HepG2 (cell line): ENCODE measurements around the gene APIP. TPM values are rescaled to one million over a fixed set of nuclear protein-coding genes. Genes with fewer than 3 reads are reported as not detected.
A peak's percentile ranks its signal among the peaks of the same experiment; 100 is the strongest.

Experiments
- ATM ChIP-seq: fragments of 450-650 bp; IDR thresholded peaks from 2 replicates; pipeline ENCODE4 v1.7.1; 2017; ENCODE audit warnings: mild to moderate bottlenecking, borderline replicate concordance
- BCLAF1 ChIP-seq: fragments of 450-650 bp; IDR thresholded peaks from 2 replicates; pipeline ENCODE4 v1.6.1; 2017; ENCODE audit warnings: mild to moderate bottlenecking
- E2F1 ChIP-seq: sonication (generic); formaldehyde crosslinking; IDR thresholded peaks from 2 replicates; pipeline ENCODE4 v1.5.0; 2020; ENCODE audit warnings: missing genetic modification reagents
- ETS1 ChIP-seq: sonication (generic); formaldehyde crosslinking; IDR thresholded peaks from 2 replicates; pipeline ENCODE4 v1.4.0; 2020; ENCODE audit warnings: missing genetic modification reagents
- HMGXB3 ChIP-seq: sonication (generic); formaldehyde crosslinking; IDR thresholded peaks from 2 replicates; pipeline ENCODE4 v1.4.0; 2020; ENCODE audit warnings: missing genetic modification reagents, borderline replicate concordance
- IRF2 ChIP-seq: IDR thresholded peaks from 2 replicates; pipeline ENCODE4 v1.6.1; 2018; ENCODE audit warnings: missing genetic modification reagents, missing compliant biosample characterization
- NR2F6 ChIP-seq, 2 experiments: IDR thresholded peaks; 2 replicates each; pipeline ENCODE4 v1.6.1; 2016; ENCODE audit warnings: antibody characterized with exemption in 1 of 2, mild to moderate bottlenecking in 1 of 2
- SKIL ChIP-seq: sonication (generic); formaldehyde crosslinking; IDR thresholded peaks from 2 replicates; pipeline ENCODE4 v1.8.0; 2022; ENCODE audit warnings: missing genetic modification reagents, mild to moderate bottlenecking, moderate library complexity, borderline replicate concordance
- STAG1 ChIP-seq: sonication (generic); formaldehyde crosslinking; IDR thresholded peaks from 2 replicates; pipeline ENCODE4 v1.4.0; 2020; ENCODE audit warnings: missing genetic modification reagents
- ZBTB39 ChIP-seq: sonication (generic); formaldehyde crosslinking; IDR thresholded peaks from 2 replicates; pipeline ENCODE4 v1.5.0; 2020; ENCODE audit warnings: missing genetic modification reagents
- ZNF460 ChIP-seq: sonication (generic); formaldehyde crosslinking; IDR thresholded peaks from 2 replicates; pipeline ENCODE4 v1.5.1; 2020; ENCODE audit warnings: missing genetic modification reagents, mild to moderate bottlenecking, borderline replicate concordance
- ZNF644 ChIP-seq: IDR thresholded peaks from 2 replicates; pipeline ENCODE4 v1.6.1; 2016; ENCODE audit warnings: low read depth
- ZNF674 ChIP-seq: sonication (generic); formaldehyde crosslinking; IDR thresholded peaks from 2 replicates; pipeline ENCODE4 v1.5.0; 2020; ENCODE audit warnings: low read depth, mild to moderate bottlenecking, missing genetic modification reagents
- polyA plus RNA-seq, 8 experiments: library from polyadenylated mRNA; depleted of rRNA in 3 of 8; stranded (reverse) in 7 of 8; unstranded in 1 of 8; fragments of >200 nt; fragmentation: Illumina TruSeq in 4 of 8; extraction: Trizol in 4 of 8; gene quantifications; 2 replicates each; pipeline versions ENCODE4 v1.2.1 to v1.2.3, GENCODE V29; 2011 to 2016; ENCODE audit warnings: low read depth in 4 of 8, missing spikeins in 1 of 8, mixed read lengths in 1 of 8; ENCODE audit not compliant: insufficient read depth in 1 of 8
- total RNA-seq, 5 experiments: library from RNA; depleted of rRNA; stranded (reverse); fragments of >200 nt; fragmentation: Illumina TruSeq; extraction: Trizol; gene quantifications; 2 replicates each; pipeline ENCODE4 v1.2.3, GENCODE V29; 2016; ENCODE audit warnings: low read depth in 1 of 5

APIP gene
- total and polyA plus RNA-seq, 2 of the 13 experiments (the other 11 are each of a cell fraction or from before 2014, with no cell fraction given), result 16.9 to 31.0 TPM

GRCh38 chr11:34836958-34837856, 79.0 kb downstream of the APIP start (continued):
- no peak for TF ChIP-seq SKIL (CRISPR knock-in tag)
- peak; percentile 51 for TF ChIP-seq STAG1
- no peak for TF ChIP-seq ZNF460 (CRISPR knock-in tag)
- TF ChIP-seq BCLAF1, result no peak
- TF ChIP-seq HMGXB3 (CRISPR knock-in tag), result no peak
- TF ChIP-seq ZNF644 (CRISPR knock-in tag), result 0 out of 2 replicates have a peak, but pooled peaks have one; percentile 21
- no peak for TF ChIP-seq IRF2 (CRISPR knock-in tag)
- no peak for TF ChIP-seq ATM
- no peak for TF ChIP-seq ZNF674 (CRISPR knock-in tag)
- no peak for TF ChIP-seq E2F1 (CRISPR knock-in tag)
- TF ChIP-seq ZBTB39 (CRISPR knock-in tag), result no peak
- peak; percentile 47 for TF ChIP-seq NR2F6 (IDR thresholded peaks at IDR 0.05)
- TF ChIP-seq NR2F6 (CRISPR knock-in tag; IDR thresholded peaks at IDR 0.05), result 0 out of 2 replicates have a peak, but pooled peaks have one; percentile 14
- TF ChIP-seq ETS1, result no peak
- TF ChIP-seq, all 625 proteins: peak for 8
